Peyer's patch (tissue), 4 donors: Measurements from ENCODE around the gene LRSAM1.

Source experiments
- POLR2A ChIP-seq, 2 donors: fragments of 450-650 bp; IDR thresholded peaks; one replicate each; pipeline ENCODE4 v1.5.1; 2017; ENCODE audit warnings: antibody characterized with exemption in 2 of 2, mild to moderate bottlenecking in 2 of 2, moderate library complexity in 2 of 2
- TF ChIP-seq, protein P1 (sequence below), 6 experiments: fragments of 450-650 bp in 4 of 6; fragments of 200-600 bp in 2 of 6; sonication (generic) in 1 of 6; IDR thresholded peaks; one replicate each; pipeline ENCODE4 v1.5.1; 2017 to 2019; ENCODE audit warnings: antibody characterized with exemption in 6 of 6, mild to moderate bottlenecking in 3 of 6, moderate library complexity in 1 of 6

DNA sequence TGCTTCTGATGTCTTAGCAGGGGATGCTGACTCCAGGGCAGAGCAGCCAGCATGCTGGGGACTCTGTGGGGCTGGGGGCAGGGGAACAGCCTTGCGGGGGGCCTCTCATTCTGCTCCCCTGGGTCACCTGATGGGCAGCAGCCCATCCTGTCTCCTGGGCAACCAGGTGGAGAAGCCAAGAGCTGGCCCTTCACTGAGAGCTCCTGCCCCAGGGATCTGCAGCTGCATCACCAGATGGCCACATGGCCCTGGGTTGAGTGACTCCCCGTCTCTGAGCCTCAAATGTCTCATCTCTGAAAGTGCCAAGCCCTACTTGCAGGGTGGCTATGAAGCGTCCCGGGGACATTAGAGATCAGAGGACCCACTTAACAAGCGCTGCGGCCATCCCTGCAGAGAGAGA lies 49.1 kb downstream of the LRSAM1 start:
- TF ChIP-seq, protein P1, sequence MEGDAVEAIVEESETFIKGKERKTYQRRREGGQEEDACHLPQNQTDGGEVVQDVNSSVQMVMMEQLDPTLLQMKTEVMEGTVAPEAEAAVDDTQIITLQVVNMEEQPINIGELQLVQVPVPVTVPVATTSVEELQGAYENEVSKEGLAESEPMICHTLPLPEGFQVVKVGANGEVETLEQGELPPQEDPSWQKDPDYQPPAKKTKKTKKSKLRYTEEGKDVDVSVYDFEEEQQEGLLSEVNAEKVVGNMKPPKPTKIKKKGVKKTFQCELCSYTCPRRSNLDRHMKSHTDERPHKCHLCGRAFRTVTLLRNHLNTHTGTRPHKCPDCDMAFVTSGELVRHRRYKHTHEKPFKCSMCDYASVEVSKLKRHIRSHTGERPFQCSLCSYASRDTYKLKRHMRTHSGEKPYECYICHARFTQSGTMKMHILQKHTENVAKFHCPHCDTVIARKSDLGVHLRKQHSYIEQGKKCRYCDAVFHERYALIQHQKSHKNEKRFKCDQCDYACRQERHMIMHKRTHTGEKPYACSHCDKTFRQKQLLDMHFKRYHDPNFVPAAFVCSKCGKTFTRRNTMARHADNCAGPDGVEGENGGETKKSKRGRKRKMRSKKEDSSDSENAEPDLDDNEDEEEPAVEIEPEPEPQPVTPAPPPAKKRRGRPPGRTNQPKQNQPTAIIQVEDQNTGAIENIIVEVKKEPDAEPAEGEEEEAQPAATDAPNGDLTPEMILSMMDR (IDR thresholded peaks at IDR 0.05) = no peak
- TF ChIP-seq POLR2A (IDR thresholded peaks at IDR 0.05) = no peak
